ENCODE data around the gene NSMCE1.
A peak's percentile ranks its signal among the peaks of the same experiment; 100 is the strongest.

The NSMCE1 gene

GRCh38 chr16:27316038-27316680 lies 47.6 kb upstream of the NSMCE1 start:
- peaks cover 19% of the 10 kb centered on the region for H3K27me3 ChIP-seq (ENCODE audit: low read depth, low read length)
- H2AFZ ChIP-seq (ENCODE audit: low read depth, low read length) = no peak overlapping the region
- H3K9ac ChIP-seq (ENCODE audit: low read length) = no peak overlapping the region
- peaks cover 61% of the 10 kb centered on the region for H3K79me2 ChIP-seq (ENCODE audit: low read length)
- H3K4me2 ChIP-seq (ENCODE audit: low read length) = no peak overlapping the region
- H3K4me3 ChIP-seq (ENCODE audit: low read length) = no peak overlapping the region
- H3K4me1 ChIP-seq (ENCODE audit: low read length) = peaks cover 27% of the 10 kb centered on the region
- peaks cover 2% of the 10 kb centered on the region for H3K36me3 ChIP-seq (replicated peaks; ENCODE audit: low read depth, low read length)
- H3K27ac ChIP-seq (ENCODE audit: low read length) = no peak overlapping the region
- no peak for TF ChIP-seq EZH2phosphoT487 (IDR thresholded peaks at IDR 0.05; ENCODE audit: low read depth)
- TF ChIP-seq CTCF (IDR thresholded peaks at IDR 0.05; ENCODE audit: low read depth, low read length) = no peak
- no peaks in the 10 kb centered on the region for H3K9me3 ChIP-seq (ENCODE audit: insufficient read depth, low read length)
- H4K20me1 ChIP-seq (ENCODE audit: insufficient read depth, low read length) = peaks cover 33% of the 10 kb centered on the region

- Histone ChIP-seq H3K36me3 (replicated peaks; ENCODE audit: low read depth, low read length) (peaks cover 2% of the 10 kb centered on the region), H3K27me3 (ENCODE audit: low read depth, low read length) (peaks cover 25% of the 10 kb centered on the region), H3K27ac (ENCODE audit: low read length) (no peak overlapping the region), H3K4me3 (ENCODE audit: low read length) (peak overlapping the region; percentile 89), H3K4me2 (ENCODE audit: low read length) (peak overlapping the region; percentile 78), H2AFZ (ENCODE audit: low read depth, low read length) (no peak overlapping the region), H3K4me1 (ENCODE audit: low read length) (peaks cover 27% of the 10 kb centered on the region), H3K9me3 (ENCODE audit: insufficient read depth, low read length) (no peaks in the 10 kb centered on the region), H3K79me2 (ENCODE audit: low read length) (peaks cover 57% of the 10 kb centered on the region), H3K9ac (ENCODE audit: low read length) (no peak overlapping the region; the same call in 1 of the 2 replicates), H4K20me1 (ENCODE audit: insufficient read depth, low read length) (peaks cover 30% of the 10 kb centered on the region)
- TF ChIP-seq EZH2phosphoT487 (IDR thresholded peaks at IDR 0.05; ENCODE audit: low read depth) (no peak), CTCF (IDR thresholded peaks at IDR 0.05; ENCODE audit: low read depth, low read length) (no peak)
These were observed 46.9 kb upstream of the NSMCE1 start for GRCh38 chr16:27315333-27316037.

- Histone ChIP-seq H3K4me2 (ENCODE audit: low read length) (peak overlapping the region; percentile 78), H3K9ac (ENCODE audit: low read length) (no peak overlapping the region; the same call in none of the 2 replicates), H2AFZ (ENCODE audit: low read depth, low read length) (no peak overlapping the region), H3K4me3 (ENCODE audit: low read length) (peak overlapping the region; percentile 89), H3K4me1 (ENCODE audit: low read length) (peaks cover 27% of the 10 kb centered on the region), H3K9me3 (ENCODE audit: insufficient read depth, low read length) (no peaks in the 10 kb centered on the region), H3K27ac (ENCODE audit: low read length) (no peak overlapping the region), H3K36me3 (replicated peaks; ENCODE audit: low read depth, low read length) (peaks cover 2% of the 10 kb centered on the region), H3K27me3 (ENCODE audit: low read depth, low read length) (peaks cover 25% of the 10 kb centered on the region), H3K79me2 (ENCODE audit: low read length) (peaks cover 53% of the 10 kb centered on the region), H4K20me1 (ENCODE audit: insufficient read depth, low read length) (peaks cover 30% of the 10 kb centered on the region)
- TF ChIP-seq CTCF (IDR thresholded peaks at IDR 0.05; ENCODE audit: low read depth, low read length) (no peak), EZH2phosphoT487 (IDR thresholded peaks at IDR 0.05; ENCODE audit: low read depth) (no peak)
These were observed 46.4 kb upstream of the NSMCE1 start for GRCh38 chr16:27314986-27315332.

GRCh38 chr16:27314161-27314723 lies 45.7 kb upstream of the NSMCE1 start:
- Histone ChIP-seq H3K4me3 (ENCODE audit: low read length) (peak overlapping the region; percentile 89), H4K20me1 (ENCODE audit: insufficient read depth, low read length) (peaks cover 30% of the 10 kb centered on the region), H3K9ac (ENCODE audit: low read length) (peak overlapping the region; percentile 93), H3K36me3 (replicated peaks; ENCODE audit: low read depth, low read length) (peaks cover 2% of the 10 kb centered on the region), H3K79me2 (ENCODE audit: low read length) (peaks cover 50% of the 10 kb centered on the region), H3K9me3 (ENCODE audit: insufficient read depth, low read length) (no peaks in the 10 kb centered on the region), H2AFZ (ENCODE audit: low read depth, low read length) (peak overlapping the region; percentile 49; the same call in 1 of the 2 replicates), H3K27ac (ENCODE audit: low read length) (peak overlapping the region; percentile 33), H3K4me2 (ENCODE audit: low read length) (peak overlapping the region; percentile 78), H3K4me1 (ENCODE audit: low read length) (peaks cover 27% of the 10 kb centered on the region), H3K27me3 (ENCODE audit: low read depth, low read length) (peaks cover 25% of the 10 kb centered on the region)
- TF ChIP-seq EZH2phosphoT487 (IDR thresholded peaks at IDR 0.05; ENCODE audit: low read depth) = no peak
- TF ChIP-seq CTCF (IDR thresholded peaks at IDR 0.05; ENCODE audit: low read depth, low read length) = no peak
